Measurements from ENCODE around the gene MANBA.

Gene MANBA

GRCh38 chr4:102678107-102678506 is 82.7 kb downstream of the MANBA start:
- DNase-seq = no peak
- H3K9me3 ChIP-seq = no peaks in the 10 kb centered on the region
- H3K4me1 ChIP-seq = no peaks in the 10 kb centered on the region
- TF ChIP-seq CTCF (IDR thresholded peaks at IDR 0.05) = no peak
- H3K27me3 ChIP-seq = no peaks in the 10 kb centered on the region
- no peak overlapping the region for H3K4me3 ChIP-seq
- intact Hi-C loops (cut with DNase I; ENCODE audit: low total_unique reads) = no loop called here
- peaks cover 0 to 12% (median 7%) of the 10 kb centered on the region in 3 donors for H3K36me3 ChIP-seq
- H3K27ac ChIP-seq = no peak overlapping the region

GRCh38 chr4:102675141-102675540 is 85.6 kb downstream of the MANBA start:
- H3K4me3 ChIP-seq = no peak overlapping the region
- H3K36me3 ChIP-seq = peaks cover 0 to 9% (median 7%) of the 10 kb centered on the region in 3 donors
- no peak for DNase-seq
- H3K27me3 ChIP-seq = no peaks in the 10 kb centered on the region
- H3K9me3 ChIP-seq = no peaks in the 10 kb centered on the region
- H3K4me1 ChIP-seq = no peaks in the 10 kb centered on the region
- TF ChIP-seq CTCF (IDR thresholded peaks at IDR 0.05) = no peak
- no peak overlapping the region for H3K27ac ChIP-seq
- intact Hi-C loops (cut with DNase I; ENCODE audit: low total_unique reads) = no loop called here

GRCh38 chr4:102667001-102667400 is 93.8 kb downstream of the MANBA start:
- TF ChIP-seq CTCF (IDR thresholded peaks at IDR 0.05) = no peak
- intact Hi-C loops (cut with DNase I; ENCODE audit: low total_unique reads) = no loop called here
- peaks cover 21 to 25% (median 21%) of the 10 kb centered on the region in 3 donors for H3K36me3 ChIP-seq

GRCh38 chr4:102665527-102665926 is 95.2 kb downstream of the MANBA start:
- no peak for TF ChIP-seq CTCF (IDR thresholded peaks at IDR 0.05)
- Histone ChIP-seq H3K4me3 (no peak overlapping the region), H3K4me1 (no peaks in the 10 kb centered on the region), H3K36me3 (peaks cover 21 to 25% (median 24%) of the 10 kb centered on the region in 3 donors), H3K9me3 (no peaks in the 10 kb centered on the region), H3K27me3 (no peaks in the 10 kb centered on the region), H3K27ac (no peak overlapping the region)
- intact Hi-C loops (cut with DNase I; ENCODE audit: low total_unique reads) = no loop called here
- no peak for DNase-seq

More at GRCh38 chr4:102667001-102667400, 93.8 kb downstream of the MANBA start:
- no peaks in the 10 kb centered on the region for H3K9me3 ChIP-seq
- no peak overlapping the region for H3K4me3 ChIP-seq
- no peaks in the 10 kb centered on the region for H3K27me3 ChIP-seq
- no peak for DNase-seq
- no peak overlapping the region for H3K27ac ChIP-seq
- no peaks in the 10 kb centered on the region for H3K4me1 ChIP-seq

GRCh38 chr4:102663073-102663472 is 97.7 kb downstream of the MANBA start:
- no peak for TF ChIP-seq CTCF (IDR thresholded peaks at IDR 0.05)
- intact Hi-C loops (cut with DNase I; ENCODE audit: low total_unique reads) = no loop called here
- Histone ChIP-seq H3K4me1 (no peaks in the 10 kb centered on the region), H3K9me3 (no peaks in the 10 kb centered on the region), H3K36me3 (peaks cover 16 to 29% (median 29%) of the 10 kb centered on the region in 3 donors), H3K4me3 (no peak overlapping the region), H3K27me3 (no peaks in the 10 kb centered on the region), H3K27ac (no peak overlapping the region)
- DNase-seq = no peak

- no peak for DNase-seq
- Histone ChIP-seq H3K9me3 (no peaks in the 10 kb centered on the region), H3K4me3 (no peak overlapping the region), H3K36me3 (peaks cover 3 to 21% (median 6%) of the 10 kb centered on the region in 3 donors), H3K4me1 (no peaks in the 10 kb centered on the region), H3K27me3 (no peaks in the 10 kb centered on the region), H3K27ac (no peak overlapping the region)
- no peak for TF ChIP-seq CTCF (IDR thresholded peaks at IDR 0.05)
- intact Hi-C loops (cut with DNase I; ENCODE audit: low total_unique reads) = no loop called here
These were observed 103.6 kb downstream of the MANBA start for GRCh38 chr4:102657206-102657605.
